ENCODE results near the gene ARHGEF7.
"Not testable (repeated sequence)": the region's sequence is repeated elsewhere in the genome, so short reads cannot be mapped to it uniquely, and the experiment has no call there.

Gene ARHGEF7

GRCh38 chr13:111115061-111115964, at the start of gene ARHGEF7:
TSS of gene ARHGEF7 (plus strand) at chr13:111115310. CDS start at chr13:111115527, 217 bp downstream.
- DNase-seq, result peak in 1 of 6 experiments; percentile 10

GRCh38 chr13:111065698-111066097, 49.4 kb upstream of the ARHGEF7 start:
- DNase-seq, result no peak

- no peak for DNase-seq
These were observed 48.6 kb upstream of the ARHGEF7 start for GRCh38 chr13:111066544-111066943.

- peak in 1 of 6 experiments; percentile 32 for DNase-seq
These were observed 47.1 kb upstream of the ARHGEF7 start for GRCh38 chr13:111068009-111068350.

- not testable (repeated sequence) for DNase-seq
These were observed 44.0 kb upstream of the ARHGEF7 start for GRCh38 chr13:111071120-111071519.

- not testable (repeated sequence) for DNase-seq
These were observed 43.6 kb upstream of the ARHGEF7 start for GRCh38 chr13:111071526-111071925.

GRCh38 chr13:111074826-111075225, 40.3 kb upstream of the ARHGEF7 start:
- no peak for DNase-seq

GRCh38 chr13:111076155-111077013, 38.7 kb upstream of the ARHGEF7 start:
- no peak for DNase-seq

- DNase-seq, result no peak
These were observed 35.7 kb upstream of the ARHGEF7 start for GRCh38 chr13:111079375-111079774.

- no peak for DNase-seq
These were observed 34.5 kb upstream of the ARHGEF7 start for GRCh38 chr13:111080642-111081041.

GRCh38 chr13:111082240-111082639, 32.9 kb upstream of the ARHGEF7 start:
- no peak for DNase-seq

- not testable (repeated sequence) for DNase-seq
These were observed 32.3 kb upstream of the ARHGEF7 start for GRCh38 chr13:111082769-111083168.

- DNase-seq, result not testable (repeated sequence)
These were observed 31.4 kb upstream of the ARHGEF7 start for GRCh38 chr13:111083693-111084092.

- DNase-seq, result no peak
These were observed 24.9 kb upstream of the ARHGEF7 start for GRCh38 chr13:111090169-111090568.

GRCh38 chr13:111092685-111093084, 22.4 kb upstream of the ARHGEF7 start:
- no peak for DNase-seq

- DNase-seq, result no peak
These were observed 22.0 kb upstream of the ARHGEF7 start for GRCh38 chr13:111093136-111093535.

- DNase-seq, result no peak
These were observed 21.5 kb upstream of the ARHGEF7 start for GRCh38 chr13:111093634-111094033.

GRCh38 chr13:111095031-111095840, 19.9 kb upstream of the ARHGEF7 start:
- DNase-seq, result no peak

GRCh38 chr13:111095911-111096501, 19.1 kb upstream of the ARHGEF7 start:
- DNase-seq, result no peak

GRCh38 chr13:111099290-111099689, 15.8 kb upstream of the ARHGEF7 start:
- no peak for DNase-seq

- DNase-seq, result no peak
These were observed 5.1 kb upstream of the ARHGEF7 start for GRCh38 chr13:111110054-111110453.

- no peak for DNase-seq
These were observed 3.7 kb upstream of the ARHGEF7 start for GRCh38 chr13:111111376-111111937.

Data from stimulated activated naive CD4-positive, alpha-beta T cell (primary cell).